ENCODE results near the gene TMEM237. TPM values are rescaled to one million over a fixed set of nuclear protein-coding genes. Genes with fewer than 3 reads are reported as not detected.
A peak's percentile ranks its signal among the peaks of the same experiment; 100 is the strongest.

TMEM237 gene
- total and polyA plus RNA-seq, 8 donors: 18.9 to 61.3 (median 56.9) TPM

DNA sequence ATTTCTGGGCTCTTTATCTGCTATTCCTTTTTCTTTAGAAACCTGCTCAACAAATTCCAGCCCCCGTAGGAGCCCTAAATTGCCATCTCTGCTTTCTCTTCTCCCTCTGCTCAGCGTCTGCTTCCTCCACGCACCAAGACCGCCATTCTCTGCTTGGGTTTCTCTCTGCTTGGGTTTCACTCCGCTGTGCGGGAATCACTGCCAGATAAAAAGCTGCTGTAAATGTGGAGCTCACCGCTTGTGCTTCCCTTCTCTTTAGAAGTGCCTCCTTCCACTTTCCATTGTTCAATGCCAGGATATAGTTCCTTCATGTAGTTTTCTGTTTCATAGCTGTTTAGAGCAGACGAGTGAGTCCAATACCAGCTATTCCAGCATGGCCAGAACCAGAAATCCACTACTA is 45.9 kb downstream of the TMEM237 start:
- Histone ChIP-seq H3K4me3 (no peak overlapping the region), H3K27me3 (no peaks in the 10 kb centered on the region), H3K36me3 (no peaks in the 10 kb centered on the region), H3K9me3 (no peaks in the 10 kb centered on the region), H3K4me1 (no peaks in the 10 kb centered on the region), H3K27ac (no peak overlapping the region)
- intact Hi-C loops (cut with DNase I): no loop called here
- DNase-seq: no peak
- TF ChIP-seq, protein P1, sequence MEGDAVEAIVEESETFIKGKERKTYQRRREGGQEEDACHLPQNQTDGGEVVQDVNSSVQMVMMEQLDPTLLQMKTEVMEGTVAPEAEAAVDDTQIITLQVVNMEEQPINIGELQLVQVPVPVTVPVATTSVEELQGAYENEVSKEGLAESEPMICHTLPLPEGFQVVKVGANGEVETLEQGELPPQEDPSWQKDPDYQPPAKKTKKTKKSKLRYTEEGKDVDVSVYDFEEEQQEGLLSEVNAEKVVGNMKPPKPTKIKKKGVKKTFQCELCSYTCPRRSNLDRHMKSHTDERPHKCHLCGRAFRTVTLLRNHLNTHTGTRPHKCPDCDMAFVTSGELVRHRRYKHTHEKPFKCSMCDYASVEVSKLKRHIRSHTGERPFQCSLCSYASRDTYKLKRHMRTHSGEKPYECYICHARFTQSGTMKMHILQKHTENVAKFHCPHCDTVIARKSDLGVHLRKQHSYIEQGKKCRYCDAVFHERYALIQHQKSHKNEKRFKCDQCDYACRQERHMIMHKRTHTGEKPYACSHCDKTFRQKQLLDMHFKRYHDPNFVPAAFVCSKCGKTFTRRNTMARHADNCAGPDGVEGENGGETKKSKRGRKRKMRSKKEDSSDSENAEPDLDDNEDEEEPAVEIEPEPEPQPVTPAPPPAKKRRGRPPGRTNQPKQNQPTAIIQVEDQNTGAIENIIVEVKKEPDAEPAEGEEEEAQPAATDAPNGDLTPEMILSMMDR (IDR thresholded peaks at IDR 0.05): no peak
- ATAC-seq: no peak

DNA sequence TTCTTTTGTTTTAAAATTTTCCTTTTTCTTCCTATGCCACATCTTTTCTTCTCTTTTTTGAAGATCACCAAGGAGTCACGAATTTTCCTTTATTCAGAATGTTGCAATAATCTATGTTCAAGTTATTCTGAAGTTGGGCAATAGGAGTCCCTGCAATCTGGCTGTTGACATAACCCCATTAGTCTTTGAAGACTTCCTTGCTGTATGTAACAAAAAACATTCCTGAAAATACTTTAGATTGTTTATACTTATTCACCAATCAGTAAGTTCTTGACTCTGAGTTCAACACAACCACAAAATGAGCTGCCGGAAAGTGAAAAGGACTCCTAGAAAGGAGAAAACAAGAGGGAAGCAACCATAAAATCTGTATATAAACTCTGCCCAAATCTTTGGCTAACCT is 62.8 kb downstream of the TMEM237 start:
- Histone ChIP-seq H3K36me3 (no peaks in the 10 kb centered on the region), H3K27me3 (no peaks in the 10 kb centered on the region), H3K4me1 (peaks cover 0 to 12% of the 10 kb centered on the region in 2 donors), H3K27ac (peak overlapping the region in 1 of 2 donors; percentile 16), H3K4me3 (no peak overlapping the region), H3K9me3 (no peaks in the 10 kb centered on the region)
- peak; percentile 88 for ATAC-seq
- TF ChIP-seq, protein P1 (IDR thresholded peaks at IDR 0.05): no peak
- intact Hi-C loops (cut with DNase I): no loop called here
- peak in 2 of 4 donors; percentile 45 to 74 for DNase-seq

DNA sequence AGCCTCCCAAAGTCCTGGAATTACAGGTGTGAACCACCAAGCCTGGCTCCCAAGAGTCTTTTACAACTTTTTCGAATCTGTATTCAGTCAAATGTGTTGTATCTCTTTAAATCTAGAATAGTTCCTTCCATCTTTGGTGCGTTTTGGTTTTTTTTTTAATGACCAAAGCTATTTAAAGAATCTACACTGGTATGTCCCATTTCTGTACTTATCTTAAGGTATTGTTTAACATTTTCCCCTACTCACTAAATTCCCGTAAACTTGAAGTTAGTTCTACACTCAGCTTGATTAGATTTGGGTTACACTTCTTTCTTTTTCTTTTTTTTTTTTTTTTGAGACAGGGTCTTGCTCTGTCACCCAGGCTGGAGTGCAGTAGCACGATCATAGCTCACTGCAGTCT is 63.8 kb downstream of the TMEM237 start:
- TF ChIP-seq, protein P1 (IDR thresholded peaks at IDR 0.05): no peak
- H3K9me3 ChIP-seq: no peaks in the 10 kb centered on the region
- DNase-seq (no peak), ATAC-seq (no peak)
- no peaks in the 10 kb centered on the region for H3K27me3 ChIP-seq
- peaks cover 0 to 12% of the 10 kb centered on the region in 2 donors for H3K4me1 ChIP-seq
- no peak overlapping the region for H3K27ac ChIP-seq
- intact Hi-C loops (cut with DNase I): no loop called here
- no peak overlapping the region for H3K4me3 ChIP-seq
- H3K36me3 ChIP-seq: no peaks in the 10 kb centered on the region

DNA sequence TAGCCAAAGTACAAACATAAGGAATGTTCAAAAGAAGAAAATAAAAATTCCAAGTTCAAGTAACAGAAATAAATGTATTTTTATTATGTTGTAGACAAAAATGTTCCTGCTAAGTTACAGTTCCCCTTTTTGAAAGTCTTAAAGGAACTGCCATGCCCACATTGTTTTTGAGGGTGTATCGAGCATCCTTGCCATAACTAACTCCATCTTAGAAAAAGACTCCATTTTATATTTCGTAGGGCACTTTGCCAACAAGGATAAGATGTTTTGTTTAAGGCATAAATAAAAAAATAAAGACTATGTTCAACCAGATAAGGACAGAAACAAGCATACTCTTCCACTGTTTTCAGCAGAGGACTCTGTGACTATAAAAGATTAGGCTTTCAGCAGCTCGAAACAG is 67.3 kb downstream of the TMEM237 start:
- Histone ChIP-seq H3K9me3 (no peaks in the 10 kb centered on the region), H3K4me3 (no peak overlapping the region), H3K4me1 (peaks cover 0 to 10% of the 10 kb centered on the region in 2 donors), H3K27ac (no peak overlapping the region), H3K36me3 (no peaks in the 10 kb centered on the region), H3K27me3 (no peaks in the 10 kb centered on the region)
- TF ChIP-seq, protein P1 (IDR thresholded peaks at IDR 0.05): no peak
- ATAC-seq (no peak), DNase-seq (no peak)
- intact Hi-C loops (cut with DNase I): no loop called here

DNA sequence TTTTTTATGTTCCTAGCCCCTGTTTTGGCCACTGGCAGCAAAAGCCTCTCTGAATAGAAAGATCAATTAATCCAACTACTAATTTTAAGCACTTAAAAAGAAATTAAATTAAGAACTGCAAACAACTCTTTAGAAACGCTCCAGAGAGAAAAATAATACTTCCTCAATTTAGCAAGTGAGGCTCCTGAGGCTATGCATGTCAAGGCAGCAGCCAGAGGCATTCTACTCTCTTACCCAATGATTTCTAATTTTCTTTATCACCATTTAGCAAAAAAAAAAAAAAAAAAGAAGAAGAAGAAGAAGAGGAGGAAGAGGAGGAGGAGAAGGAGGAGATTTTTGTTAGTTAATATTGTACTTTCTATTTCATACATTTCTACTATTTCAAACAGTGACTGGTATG is 68.5 kb downstream of the TMEM237 start:
- Histone ChIP-seq H3K4me1 (peaks cover 0 to under 1% of the 10 kb centered on the region in 2 donors), H3K9me3 (no peaks in the 10 kb centered on the region), H3K4me3 (no peak overlapping the region), H3K27me3 (no peaks in the 10 kb centered on the region), H3K36me3 (no peaks in the 10 kb centered on the region), H3K27ac (no peak overlapping the region)
- TF ChIP-seq, protein P1 (IDR thresholded peaks at IDR 0.05): no peak
- DNase-seq (no peak), ATAC-seq (no peak)
- intact Hi-C loops (cut with DNase I): no loop called here

All from left lung (tissue), 10 donors.